Activated CD4-positive, alpha-beta memory T cell treated with anti-CD3 and anti-CD28 coated beads, Interleukin-2, amount 10 ng/mL, durations not matched to agents 7 days and 5 days (primary cell): ENCODE data around the gene TNNI3K. TPM values are rescaled to one million over a fixed set of nuclear protein-coding genes. Genes with fewer than 3 reads are reported as not detected.

Experiments
- CTCF ChIA-PET: fragments of 350-600 bp; sonication (Branson Sonifier 250); formaldehyde crosslinking; loops from one replicate; lab custom pipeline; 2021; ENCODE audit warnings: antibody characterized with exemption, inconsistent platforms; lab: Charles Lee
- POLR2A ChIA-PET: fragments of 350-600 bp; sonication (Branson Sonifier 250); formaldehyde crosslinking; loops from one replicate; lab custom pipeline; 2021; ENCODE audit warnings: antibody characterized with exemption; lab: Charles Lee
- DNase-seq: peaks from one replicate; pipeline ENCODE4 v3.0.0-alpha.2; 2020
- H3K27ac Mint-ChIP-seq: one replicate; pipeline ENCODE4 v1.8.0; 2021; ENCODE audit warnings: mild to moderate bottlenecking, mixed read lengths
- H3K27me3 Mint-ChIP-seq: one replicate; pipeline ENCODE4 v1.8.0; 2021; ENCODE audit warnings: mixed read lengths
- H3K36me3 Mint-ChIP-seq: one replicate; pipeline ENCODE4 v1.8.0; 2021; ENCODE audit warnings: low read depth, mixed read lengths
- H3K4me1 Mint-ChIP-seq: one replicate; pipeline ENCODE4 v1.8.0; 2021; ENCODE audit warnings: mixed read lengths
- H3K4me3 Mint-ChIP-seq: one replicate; pipeline ENCODE4 v1.8.0; 2021; ENCODE audit warnings: mild to moderate bottlenecking, mixed read lengths
- H3K9me3 Mint-ChIP-seq: one replicate; pipeline ENCODE4 v1.8.0; 2021; ENCODE audit warnings: mixed read lengths
- total RNA-seq, 2 experiments: library from RNA; stranded (reverse); gene quantifications; one replicate each; pipeline ENCODE4 v1.2.3, GENCODE V29; 2021

Gene TNNI3K
- total RNA-seq, 2 experiments from 2014 or later: 0.43 TPM; not detected in 1

- no peaks in the 10 kb centered on the region for H3K4me1 Mint-ChIP-seq
- ChIA-PET POLR2A (no interaction called here), CTCF (no interaction called here)
- peaks cover 3% of the 10 kb centered on the region for H3K27me3 Mint-ChIP-seq
- H3K4me3 Mint-ChIP-seq: no peak overlapping the region
- no peak for DNase-seq
- H3K27ac Mint-ChIP-seq: no peak overlapping the region
- no peaks in the 10 kb centered on the region for H3K36me3 Mint-ChIP-seq
- H3K9me3 Mint-ChIP-seq: no peaks in the 10 kb centered on the region
Observed at GRCh38 chr1:74592580-74593355, 357.6 kb downstream of the TNNI3K start.

Other genes starting within 250 kb of the TNNI3K start
- gene LRRIQ3, start 37.2 kb upstream of the TNNI3K start, total RNA-seq: under 1 TPM; 0.63 to 0.90 TPM
- gene FPGT, start 37.1 kb upstream of the TNNI3K start, total RNA-seq: 10 to 100 TPM in 1 of 2 experiments, 1 to 10 TPM in 1; 9.1 to 11.0 TPM